ENCODE results near the gene IL4R. TPM values are rescaled to one million over a fixed set of nuclear protein-coding genes. Genes with fewer than 3 reads are reported as not detected.
A peak's percentile ranks its signal among the peaks of the same experiment; 100 is the strongest.

IL4R gene
- total and polyA plus RNA-seq, 2 experiments from 2014 or later = 38.1 to 66.1 TPM

DNA sequence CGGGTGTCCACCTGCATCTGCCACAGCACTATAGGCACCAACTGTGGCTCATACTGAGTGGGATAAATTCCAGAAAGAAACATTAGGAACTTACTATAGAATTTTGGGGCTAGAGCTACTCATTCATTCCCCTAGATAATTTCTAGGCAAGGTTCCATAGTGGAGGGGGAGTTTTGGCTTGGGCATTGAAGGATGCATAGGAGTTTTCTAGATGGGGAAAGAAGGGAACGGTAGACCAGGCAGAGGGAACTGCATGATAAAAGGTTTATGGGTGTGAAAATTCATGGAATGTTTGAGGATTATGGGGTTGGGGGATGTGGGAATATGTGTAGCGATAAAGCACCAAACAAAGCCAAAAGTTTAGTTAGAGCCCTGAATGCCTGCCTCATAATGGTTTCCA, 35.5 kb downstream of the IL4R start:
- H3K4me3 ChIP-seq = no peak overlapping the region
- no peaks in the 10 kb centered on the region for H3K27me3 ChIP-seq
- no peak overlapping the region for H3K27ac ChIP-seq
- peaks cover 17% of the 10 kb centered on the region for H3K36me3 ChIP-seq
- no peak for DNase-seq (ENCODE audit: low read depth in 1 of 2, low spot score in 1 of 2)
- H3K9me3 ChIP-seq (ENCODE audit: low read depth) = no peaks in the 10 kb centered on the region
- no peaks in the 10 kb centered on the region for H3K4me1 ChIP-seq (ENCODE audit: low read depth)
- TF ChIP-seq, protein P1, sequence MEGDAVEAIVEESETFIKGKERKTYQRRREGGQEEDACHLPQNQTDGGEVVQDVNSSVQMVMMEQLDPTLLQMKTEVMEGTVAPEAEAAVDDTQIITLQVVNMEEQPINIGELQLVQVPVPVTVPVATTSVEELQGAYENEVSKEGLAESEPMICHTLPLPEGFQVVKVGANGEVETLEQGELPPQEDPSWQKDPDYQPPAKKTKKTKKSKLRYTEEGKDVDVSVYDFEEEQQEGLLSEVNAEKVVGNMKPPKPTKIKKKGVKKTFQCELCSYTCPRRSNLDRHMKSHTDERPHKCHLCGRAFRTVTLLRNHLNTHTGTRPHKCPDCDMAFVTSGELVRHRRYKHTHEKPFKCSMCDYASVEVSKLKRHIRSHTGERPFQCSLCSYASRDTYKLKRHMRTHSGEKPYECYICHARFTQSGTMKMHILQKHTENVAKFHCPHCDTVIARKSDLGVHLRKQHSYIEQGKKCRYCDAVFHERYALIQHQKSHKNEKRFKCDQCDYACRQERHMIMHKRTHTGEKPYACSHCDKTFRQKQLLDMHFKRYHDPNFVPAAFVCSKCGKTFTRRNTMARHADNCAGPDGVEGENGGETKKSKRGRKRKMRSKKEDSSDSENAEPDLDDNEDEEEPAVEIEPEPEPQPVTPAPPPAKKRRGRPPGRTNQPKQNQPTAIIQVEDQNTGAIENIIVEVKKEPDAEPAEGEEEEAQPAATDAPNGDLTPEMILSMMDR (IDR thresholded peaks at IDR 0.05; ENCODE audit: low read depth, low read length) = no peak

DNA sequence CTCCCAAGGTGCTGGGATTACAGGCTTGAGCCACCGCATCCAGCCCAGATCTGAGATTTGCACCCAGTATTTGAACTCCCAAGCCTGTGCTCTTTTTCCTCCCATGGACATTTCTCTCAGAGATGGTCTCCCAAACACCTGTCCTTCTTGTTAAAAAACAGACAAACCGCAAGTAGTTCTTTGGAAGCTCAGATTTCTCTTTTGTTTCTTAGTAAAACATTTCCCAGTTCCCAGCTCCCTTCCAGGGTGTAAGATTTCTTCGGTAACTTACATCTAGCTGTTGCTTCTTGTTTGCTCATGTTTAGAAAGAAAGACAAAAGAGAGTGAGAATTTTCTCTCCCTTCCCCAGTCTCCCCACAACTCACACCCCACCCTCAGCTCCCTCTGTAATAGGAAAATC, 36.2 kb downstream of the IL4R start:
- no peak for DNase-seq (ENCODE audit: low read depth in 1 of 2, low spot score in 1 of 2)

DNA sequence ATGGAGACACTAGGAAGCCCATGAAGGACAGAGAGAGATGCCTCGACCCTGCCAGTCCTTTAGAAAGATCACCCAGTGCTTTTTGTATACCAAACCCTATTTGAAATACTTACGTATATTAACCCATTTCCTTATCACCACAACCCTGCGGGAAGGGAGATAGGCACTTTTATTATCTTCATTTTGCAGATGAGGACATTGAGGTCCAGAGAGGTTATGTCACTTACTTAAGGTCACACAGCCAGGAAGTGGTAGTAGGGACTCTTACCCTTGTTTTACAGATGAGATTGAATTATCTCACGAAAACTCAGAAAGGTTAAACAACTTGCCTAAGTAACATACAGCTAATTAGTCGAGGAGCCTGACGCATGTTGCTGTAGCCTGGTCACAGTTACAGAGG, 38.2 kb downstream of the IL4R start:
- Histone ChIP-seq H3K4me3 (no peak overlapping the region), H3K27ac (no peak overlapping the region), H3K36me3 (peaks cover 23% of the 10 kb centered on the region), H3K9me3 (ENCODE audit: low read depth) (no peaks in the 10 kb centered on the region), H3K4me1 (ENCODE audit: low read depth) (no peaks in the 10 kb centered on the region), H3K27me3 (no peaks in the 10 kb centered on the region)
- TF ChIP-seq, protein P1 (IDR thresholded peaks at IDR 0.05; ENCODE audit: low read depth, low read length) = no peak
- no peak for DNase-seq (ENCODE audit: low read depth in 1 of 2, low spot score in 1 of 2)

More for the DNA sequence above, 36.2 kb downstream of the IL4R start:
- H3K27ac ChIP-seq = no peak overlapping the region
- TF ChIP-seq, protein P1 (IDR thresholded peaks at IDR 0.05; ENCODE audit: low read depth, low read length) = no peak
- no peak overlapping the region for H3K4me3 ChIP-seq
- H3K27me3 ChIP-seq = no peaks in the 10 kb centered on the region
- H3K4me1 ChIP-seq (ENCODE audit: low read depth) = no peaks in the 10 kb centered on the region
- H3K9me3 ChIP-seq (ENCODE audit: low read depth) = no peaks in the 10 kb centered on the region
- peaks cover 20% of the 10 kb centered on the region for H3K36me3 ChIP-seq

DNA sequence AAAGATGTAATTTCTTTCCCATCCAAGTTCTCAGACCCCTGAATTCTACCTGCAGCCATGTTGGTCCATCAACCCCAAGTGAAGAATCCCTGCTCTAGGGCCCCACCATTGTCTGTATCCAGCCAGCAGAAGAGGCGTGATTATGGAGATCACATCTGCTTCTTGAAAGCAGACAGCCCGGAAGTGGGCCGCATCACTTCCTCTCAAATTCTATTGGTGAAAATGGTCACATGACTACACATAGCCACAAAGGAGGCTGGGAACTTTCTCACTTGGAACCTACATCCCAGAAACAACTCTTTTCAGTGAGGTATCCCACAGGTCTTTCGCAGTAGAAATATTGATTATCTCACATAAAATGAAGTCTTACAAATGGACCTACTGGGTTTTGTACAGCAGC, 40.1 kb downstream of the IL4R start:
- Histone ChIP-seq H3K27ac (no peak overlapping the region), H3K9me3 (ENCODE audit: low read depth) (no peaks in the 10 kb centered on the region), H3K4me1 (ENCODE audit: low read depth) (no peaks in the 10 kb centered on the region), H3K36me3 (peaks cover 19% of the 10 kb centered on the region), H3K27me3 (no peaks in the 10 kb centered on the region), H3K4me3 (no peak overlapping the region)
- no peak for DNase-seq (ENCODE audit: low read depth in 1 of 2, low spot score in 1 of 2)
- TF ChIP-seq, protein P1 (IDR thresholded peaks at IDR 0.05; ENCODE audit: low read depth, low read length) = no peak

DNA sequence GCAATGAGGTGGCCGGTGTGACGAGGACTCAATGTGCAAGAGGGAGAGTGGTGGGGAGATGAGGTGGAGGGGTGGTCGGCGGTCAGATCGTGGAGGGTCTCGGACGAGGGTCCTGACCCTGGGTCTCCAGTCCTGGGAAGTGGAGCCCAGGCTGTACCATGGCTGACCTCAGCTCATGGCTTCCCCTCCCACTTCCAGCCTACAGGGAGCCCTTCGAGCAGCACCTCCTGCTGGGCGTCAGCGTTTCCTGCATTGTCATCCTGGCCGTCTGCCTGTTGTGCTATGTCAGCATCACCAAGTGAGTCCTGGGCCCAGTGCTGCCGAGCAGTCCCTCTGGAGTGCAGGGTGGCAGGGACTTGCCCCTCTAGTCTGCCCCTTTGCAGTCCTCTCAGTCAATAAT, 41.8 kb downstream of the IL4R start:
- TF ChIP-seq, protein P1 (IDR thresholded peaks at IDR 0.05; ENCODE audit: low read depth, low read length) = peak; percentile 48
- Histone ChIP-seq H3K9me3 (ENCODE audit: low read depth) (no peaks in the 10 kb centered on the region), H3K4me3 (no peak overlapping the region), H3K27me3 (no peaks in the 10 kb centered on the region), H3K4me1 (ENCODE audit: low read depth) (no peaks in the 10 kb centered on the region), H3K36me3 (peaks cover 19% of the 10 kb centered on the region), H3K27ac (no peak overlapping the region)
- DNase-seq (ENCODE audit: low read depth in 1 of 2, low spot score in 1 of 2) = peak in 1 of 2 donors; percentile 57

DNA sequence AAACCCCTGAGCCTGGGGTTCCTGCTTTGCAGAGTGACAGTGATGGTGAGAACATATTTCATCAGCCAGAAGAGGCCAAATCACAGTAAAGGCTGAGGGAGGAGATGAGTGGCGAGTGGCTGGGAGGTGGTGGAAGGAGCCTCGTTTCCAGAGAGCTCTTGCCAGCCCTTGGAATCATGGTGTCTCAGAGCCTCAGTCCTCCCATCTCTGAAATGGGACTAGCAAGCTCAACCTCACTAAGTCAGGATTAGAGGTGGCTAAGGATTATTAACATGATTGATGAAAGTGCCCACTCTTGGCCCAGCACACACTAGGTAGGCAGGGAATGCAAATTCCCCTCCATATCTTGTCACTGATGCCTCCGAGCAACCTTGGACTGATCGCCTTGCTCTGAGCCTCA, 43.0 kb downstream of the IL4R start:
- H3K4me3 ChIP-seq = no peak overlapping the region
- peaks cover 19% of the 10 kb centered on the region for H3K36me3 ChIP-seq
- H3K4me1 ChIP-seq (ENCODE audit: low read depth) = no peaks in the 10 kb centered on the region
- H3K27ac ChIP-seq = no peak overlapping the region
- TF ChIP-seq, protein P1 (IDR thresholded peaks at IDR 0.05; ENCODE audit: low read depth, low read length) = no peak
- H3K9me3 ChIP-seq (ENCODE audit: low read depth) = no peaks in the 10 kb centered on the region
- no peak for DNase-seq (ENCODE audit: low read depth in 1 of 2, low spot score in 1 of 2)
- no peaks in the 10 kb centered on the region for H3K27me3 ChIP-seq
